HG03575 (cell line): ENCODE results near the gene KCNK10.
"Not testable (repeated sequence)": the region's sequence is repeated elsewhere in the genome, so short reads cannot be mapped to it uniquely, and the experiment has no call there.

Experiments
- ATAC-seq: cut with Tn5 transposase; IDR thresholded peaks from one replicate; pipeline ENCODE4 v1.9.1; 2021; ENCODE audit not compliant: unreplicated experiment, insufficient number of reproducible peaks, low FRiP score; ENCODE audit errors: extremely low read depth

The KCNK10 gene

DNA sequence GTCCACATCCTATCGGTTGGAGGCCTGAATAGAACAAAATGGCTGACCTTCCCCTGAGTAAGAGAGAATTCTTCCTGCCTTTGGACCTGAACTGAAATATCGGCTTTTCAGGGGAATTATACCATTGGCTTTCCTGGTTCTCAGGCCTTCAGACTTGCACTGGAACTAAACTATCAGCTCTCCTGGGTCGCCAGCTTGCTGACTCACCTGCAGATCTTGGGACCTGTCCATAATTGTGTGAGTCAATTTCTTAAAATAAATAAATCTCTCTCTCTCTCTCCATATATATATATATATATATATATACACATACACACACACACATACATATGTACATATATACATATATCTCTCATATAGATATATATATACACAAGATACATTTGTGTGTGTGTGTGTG, 41.6 kb downstream of the KCNK10 start:
- ATAC-seq = no peak

GRCh38 chr14:88276923-88277596, 46.0 kb downstream of the KCNK10 start:
- no peak for ATAC-seq

GRCh38 chr14:88272390-88273269, 50.4 kb downstream of the KCNK10 start:
- no peak for ATAC-seq

DNA sequence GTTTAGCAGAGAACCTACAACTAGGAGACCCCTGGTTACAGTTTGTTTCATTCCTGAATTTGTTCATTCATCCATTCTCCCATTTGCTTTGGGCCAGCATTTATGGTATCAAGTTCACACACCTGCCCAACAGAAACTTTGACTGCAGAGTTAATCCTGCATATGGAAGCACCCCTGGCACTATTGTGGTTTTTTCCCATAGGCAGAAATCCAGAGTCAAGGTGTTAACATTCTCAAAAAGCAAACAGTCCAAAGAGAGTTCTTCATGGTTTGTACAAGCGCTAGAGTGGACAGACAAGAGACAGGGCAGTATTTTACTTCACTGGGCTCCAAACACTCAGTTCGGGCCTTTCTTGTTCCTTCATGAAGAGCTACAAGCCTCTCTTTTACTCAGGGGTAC, 51.9 kb downstream of the KCNK10 start:
- no peak for ATAC-seq

DNA sequence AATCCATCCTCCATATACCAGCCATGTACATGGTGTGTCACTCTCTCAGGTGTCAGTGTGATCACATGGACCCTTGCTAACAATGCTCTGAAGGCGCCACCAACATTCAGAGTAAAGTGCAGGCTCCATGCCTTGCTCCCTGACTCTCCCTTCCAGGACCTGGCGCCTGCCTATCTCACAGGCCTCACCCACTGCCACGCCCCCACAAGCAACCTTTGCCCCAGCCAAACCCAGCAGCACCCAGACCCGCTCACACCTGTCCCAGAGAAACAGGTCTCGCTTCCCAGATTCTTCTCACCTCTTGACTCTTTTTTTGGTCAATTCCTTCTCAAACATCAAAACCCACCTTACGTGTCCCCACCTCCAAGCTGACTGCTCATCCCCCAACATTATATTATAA, 52.3 kb downstream of the KCNK10 start:
- ATAC-seq = no peak

GRCh38 chr14:88269806-88270420, 53.2 kb downstream of the KCNK10 start:
- ATAC-seq = no peak

DNA sequence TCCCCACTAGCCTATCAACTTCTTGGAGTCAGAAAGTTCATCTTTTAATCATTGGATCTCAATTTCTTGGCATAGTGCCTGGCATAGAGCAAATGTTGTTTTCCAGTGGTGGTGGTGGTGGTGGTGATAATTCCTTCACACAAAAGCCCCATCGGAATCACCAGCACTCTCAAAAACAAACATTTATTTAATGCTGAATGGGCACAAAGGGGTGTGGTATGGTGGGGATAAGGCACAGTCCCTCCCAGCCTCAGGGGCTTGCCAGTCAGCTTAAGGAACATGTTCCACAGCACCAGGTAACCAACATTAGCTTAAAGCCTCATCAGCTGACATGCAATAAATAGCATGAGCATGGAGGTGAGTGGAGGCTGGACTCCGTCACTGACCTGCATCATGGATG, 56.6 kb downstream of the KCNK10 start:
- no peak for ATAC-seq

GRCh38 chr14:88264116-88264515, 59.0 kb downstream of the KCNK10 start:
- no peak for ATAC-seq

DNA sequence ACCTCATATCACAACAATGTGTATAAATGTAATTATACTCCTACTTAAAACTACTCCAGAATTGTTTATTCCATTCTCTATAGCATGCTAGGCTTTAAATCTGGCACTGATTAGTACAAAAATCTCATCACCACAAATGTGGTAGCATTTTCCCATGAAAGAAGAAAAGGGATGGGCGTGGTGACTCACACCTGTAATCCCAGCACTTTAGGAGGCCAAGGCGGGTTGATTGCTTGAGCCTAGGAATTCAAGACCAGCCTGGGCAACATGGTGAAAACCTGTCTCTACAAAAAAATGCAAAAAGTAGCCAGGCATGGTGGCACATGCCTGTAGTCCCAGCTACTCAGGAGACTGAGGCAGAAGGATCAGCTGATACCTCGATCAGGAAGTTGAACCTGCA, 61.8 kb downstream of the KCNK10 start:
- not testable (repeated sequence) for ATAC-seq

DNA sequence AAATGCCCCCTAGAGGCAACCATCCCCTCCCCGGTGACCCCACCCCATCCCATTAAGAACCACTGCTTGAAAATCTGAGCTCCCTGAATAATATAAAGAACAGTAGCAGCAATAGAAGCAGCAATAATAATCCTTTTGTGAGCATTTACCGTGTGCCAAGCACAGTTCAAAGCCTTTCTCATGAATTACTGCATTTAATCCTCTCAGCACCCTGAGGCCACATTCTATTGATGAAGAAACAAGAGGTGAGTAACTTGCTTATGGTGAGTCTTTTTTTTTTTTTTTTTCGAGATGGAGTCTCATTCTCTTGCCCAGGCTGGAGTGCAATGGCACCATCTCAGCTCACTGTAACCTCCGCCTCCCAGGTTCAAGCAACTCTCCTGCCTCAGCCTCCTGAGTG, 65.0 kb downstream of the KCNK10 start:
- no peak for ATAC-seq

GRCh38 chr14:88256997-88257950, 65.8 kb downstream of the KCNK10 start:
- no peak for ATAC-seq

DNA sequence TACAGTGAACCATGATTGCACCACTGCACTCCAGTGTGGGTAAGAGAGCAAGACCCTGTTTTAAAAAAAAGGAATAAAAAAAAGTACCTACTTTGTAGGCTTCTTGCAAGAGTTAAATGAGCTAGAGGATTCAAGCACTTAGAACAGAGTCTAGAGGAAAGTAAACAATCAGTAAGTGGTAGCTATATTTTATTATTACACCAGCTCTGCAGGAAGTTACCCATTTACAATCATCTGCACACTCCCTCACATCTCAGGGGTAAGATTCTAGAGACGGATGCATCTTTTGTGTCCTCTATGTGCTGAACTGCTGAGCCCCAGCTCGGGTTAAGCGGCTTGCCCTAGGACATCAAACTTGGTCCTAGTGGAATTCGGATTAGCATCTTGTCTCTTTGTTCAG, 67.3 kb downstream of the KCNK10 start:
- no peak for ATAC-seq

- ATAC-seq = no peak
Measured at GRCh38 chr14:88255196-88255595, 67.9 kb downstream of the KCNK10 start.

DNA sequence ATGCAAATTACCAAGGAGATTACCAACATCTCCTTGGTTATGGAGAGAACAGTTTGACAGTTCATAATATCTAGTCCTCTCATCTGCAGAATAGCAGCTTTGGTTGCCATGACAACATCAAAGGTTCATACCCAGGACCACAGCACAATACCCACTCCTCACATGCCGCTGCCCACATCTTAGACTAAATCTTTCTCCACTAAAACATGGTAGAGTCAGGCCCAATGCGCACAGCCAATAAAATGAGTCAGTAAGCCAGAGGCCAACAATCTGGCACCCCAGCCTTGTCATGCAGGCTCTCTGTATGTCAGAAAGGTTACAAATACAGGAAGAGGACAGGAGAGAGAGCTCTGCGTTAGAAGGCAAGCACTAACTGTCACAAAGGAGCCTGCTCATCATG, 70.6 kb downstream of the KCNK10 start:
- no peak for ATAC-seq

- no peak for ATAC-seq
Measured at GRCh38 chr14:88251650-88252049, 71.4 kb downstream of the KCNK10 start.

DNA sequence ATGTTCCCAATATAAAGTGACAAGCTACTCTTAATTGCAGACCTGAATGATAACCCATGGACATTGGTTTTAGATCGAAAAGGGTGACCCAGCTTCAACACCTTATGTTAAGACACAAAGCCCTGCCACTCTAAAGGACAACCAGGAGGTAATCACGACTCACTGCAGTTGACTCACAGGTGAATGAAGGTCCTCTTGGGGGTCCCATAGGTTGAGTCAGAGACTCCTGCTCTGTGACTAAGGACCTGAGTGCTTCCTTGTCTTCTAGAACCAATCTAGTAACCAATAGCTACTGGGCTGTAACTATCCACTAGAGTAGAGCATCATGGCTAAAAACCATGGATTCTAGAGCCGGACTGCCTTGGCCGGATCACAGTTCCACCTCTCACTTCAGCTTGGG, 73.8 kb downstream of the KCNK10 start:
- ATAC-seq = no peak

DNA sequence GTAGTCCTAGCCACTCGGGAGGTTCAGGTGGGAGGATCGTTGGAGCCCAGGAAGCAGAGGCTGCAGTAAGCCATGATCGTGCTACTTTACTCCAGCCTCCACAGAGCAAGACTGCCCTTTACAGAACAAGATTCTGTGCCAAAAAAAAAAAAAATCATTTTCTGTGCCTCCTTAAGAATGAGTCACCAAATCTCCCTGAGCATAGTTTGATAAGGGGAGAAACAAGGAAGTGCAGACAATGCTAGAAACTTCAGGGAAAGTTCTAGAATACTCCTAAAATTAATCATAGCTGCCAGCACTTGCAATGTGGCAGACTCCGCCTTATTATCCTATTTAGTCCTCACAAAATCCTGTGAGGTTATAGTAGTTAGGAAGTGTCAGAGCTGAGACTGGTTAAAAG, 74.5 kb downstream of the KCNK10 start:
- ATAC-seq = no peak

DNA sequence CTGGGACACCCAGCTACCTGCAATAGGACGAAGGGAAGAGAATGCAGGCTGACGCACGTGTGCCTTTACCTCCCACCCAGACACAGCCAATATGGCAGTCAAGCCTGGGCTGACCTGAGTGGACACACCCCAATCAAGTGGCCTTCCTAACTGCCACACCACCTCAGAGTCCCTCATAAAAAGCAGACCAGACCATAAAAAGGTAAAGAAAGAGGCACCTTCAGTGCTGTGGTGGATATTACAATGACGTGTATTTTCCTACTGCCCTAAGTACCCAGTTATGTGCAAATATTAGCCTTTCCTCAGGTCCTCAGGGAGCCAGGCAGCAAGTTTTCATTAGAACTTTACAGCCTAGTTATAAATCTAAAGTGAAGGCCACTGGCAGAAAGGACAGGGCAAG, 75.8 kb downstream of the KCNK10 start:
- no peak for ATAC-seq

GRCh38 chr14:88245321-88245720, 77.7 kb downstream of the KCNK10 start:
- ATAC-seq = no peak
